GM12872 (cell line): ENCODE results near the gene PIK3R3.

ENCODE experiments used
- CTCF ChIP-seq: IDR thresholded peaks from 3 replicates; pipeline ENCODE4 v1.5.1; 2011; ENCODE audit warnings: low read depth, mild to moderate bottlenecking, low read length, moderate library complexity; ENCODE audit not compliant: insufficient read depth

PIK3R3 gene

GRCh38 chr1:46004492-46004891, 127.9 kb downstream of the PIK3R3 start:
- TF ChIP-seq CTCF, result no peak

- no peak for TF ChIP-seq CTCF
Measured at GRCh38 chr1:46003315-46003714, 129.1 kb downstream of the PIK3R3 start.

GRCh38 chr1:46002551-46003150, 129.8 kb downstream of the PIK3R3 start:
- TF ChIP-seq CTCF, result no peak

- TF ChIP-seq CTCF, result no peak
Measured at GRCh38 chr1:46001081-46001785, 131.2 kb downstream of the PIK3R3 start.

- TF ChIP-seq CTCF, result no peak
Measured at GRCh38 chr1:45999507-45999906, 132.9 kb downstream of the PIK3R3 start.

- TF ChIP-seq CTCF, result no peak
Measured at GRCh38 chr1:45998020-45998617, 134.3 kb downstream of the PIK3R3 start.

GRCh38 chr1:45995298-45995697, 137.1 kb downstream of the PIK3R3 start:
- no peak for TF ChIP-seq CTCF
